Psoas muscle (tissue), 8 donors: ENCODE measurements around the gene REPIN1. TPM values are rescaled to one million over a fixed set of nuclear protein-coding genes. Genes with fewer than 3 reads are reported as not detected.

Source experiments
- ATAC-seq, 4 donors: fragments of 200-7000 bp; cut with Tn5 transposase; one replicate each; pipeline ENCODE4 v1.9.1; 2020; ENCODE audit warnings: moderate library complexity in 3 of 4, mild to moderate bottlenecking in 2 of 4
- DNase-seq, 2 donors: peaks; one replicate each; pipeline ENCODE4 v3.0.0-alpha.2; 2020
- H3K27ac ChIP-seq: fragments of 200-600 bp; one replicate; pipeline ENCODE4 v1.8.0; 2022
- H3K27me3 ChIP-seq, 3 donors: fragments of 200-600 bp in 1 of 3; one replicate each; pipeline versions ENCODE4 v1.6.1 to v1.8.0; 2013 to 2022; ENCODE audit warnings: low read length in 2 of 3, mild to moderate bottlenecking in 2 of 3, moderate library complexity in 1 of 3; ENCODE audit not compliant: insufficient read depth in 3 of 3
- H3K36me3 ChIP-seq, 2 donors: fragments of 200-600 bp in 1 of 2; one replicate each; pipeline versions ENCODE4 v1.6.1 to v1.8.0; 2013 to 2022; ENCODE audit warnings: low read depth in 1 of 2, mild to moderate bottlenecking in 1 of 2, moderate library complexity in 1 of 2; ENCODE audit not compliant: insufficient read depth in 1 of 2
- H3K4me1 ChIP-seq: fragments of 200-600 bp; one replicate; pipeline ENCODE4 v1.8.0; 2022
- H3K4me3 ChIP-seq: fragments of 200-600 bp; one replicate; pipeline ENCODE4 v1.8.0; 2022; ENCODE audit warnings: mild to moderate bottlenecking
- H3K9me3 ChIP-seq: fragments of 200-600 bp; one replicate; pipeline ENCODE4 v1.8.0; 2022
- WGBS, 3 donors: extraction: QIAGEN DNeasy Blood & Tissue Kit; methylation state at CpG; one replicate each; pipeline versions ENCODE4 v1.1.6 to v1.1.7; 2013; 5-methylcytosine and 5-hydroxymethylcytosine counted together
- intact Hi-C, 2 donors: fragments of 100-400 bp; cut with DNase I; formaldehyde crosslinking; loops; one replicate each; pipeline versions ENCODE4 v1.11.0 to v1.14.2; 2022
- polyA plus RNA-seq, 3 donors: library from polyadenylated mRNA; stranded (reverse); fragments of 200-250 nt; gene quantifications; one replicate each; pipeline ENCODE4 v1.2.3, GENCODE V29; 2013
- total RNA-seq, 4 donors: library from RNA; stranded (reverse); fragmentation: NEBNext Ultra II Directional in 2 of 4; extraction: Animal tissue kit (Norgen Biotek cat#: 25700) in 2 of 4; gene quantifications; one replicate each; pipeline versions ENCODE4 v1.2.1 to v1.2.4, GENCODE V29; 2021 to 2023
- TF ChIP-seq, protein P1 (sequence below): fragments of 200-600 bp; IDR thresholded peaks from one replicate; pipeline ENCODE4 v1.8.0; 2022; ENCODE audit warnings: antibody characterized with exemption
- donor health status: healthy with polysubstance abuse.
- donor health status: DM: no; HTN: no; CAD: no; lungs with moderate emphysema.
- donor health status: Bipolar disorder and iron deficiency.
- donor health status: healthy.
- donor health status: DM: yes; HTN: yes; CAD: no.
- donor health status: DM: no; HTN: no; CAD: no.
- donor health status: DM: no; HTN: no; CAD: no.
- donor health status: DM: yes; HTN: yes; CAD: no.

The REPIN1 gene
- total and polyA plus RNA-seq, 7 donors = 80.2 to 212 (median 129) TPM

DNA sequence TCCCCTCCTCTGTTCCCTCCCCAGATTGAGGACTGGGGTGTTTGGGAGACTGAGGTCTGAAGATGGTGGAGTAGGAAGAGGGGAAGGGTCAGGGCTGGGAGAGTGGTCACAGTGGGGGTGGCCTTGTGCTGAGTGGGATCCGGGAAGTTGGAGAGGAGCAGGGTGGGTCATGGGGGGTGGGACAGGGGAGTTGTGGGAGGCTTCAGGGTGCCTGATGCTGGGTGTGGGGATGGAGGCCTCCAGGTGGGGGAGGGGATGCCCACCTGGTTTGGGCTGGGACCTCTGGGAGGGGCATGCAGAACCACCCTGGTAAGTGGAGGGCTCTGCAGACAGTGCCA is 13.1 kb downstream of the REPIN1 start:
- intact Hi-C loops = loop anchor here in 1 of 2 donors (10.0 kb wide), 1 partner anchor 97 kb away; no protein-coding TSS in a partner anchor
- WGBS, 3 donors = 91 to 94% (median 93%) methylated on average over 1 of the region's 1 CpG
- no peak for ATAC-seq
- H3K9me3 ChIP-seq = no peaks in the 10 kb centered on the region
- H3K27me3 ChIP-seq = no peaks in the 10 kb centered on the region
- H3K4me3 ChIP-seq = no peak overlapping the region
- TF ChIP-seq, protein P1, sequence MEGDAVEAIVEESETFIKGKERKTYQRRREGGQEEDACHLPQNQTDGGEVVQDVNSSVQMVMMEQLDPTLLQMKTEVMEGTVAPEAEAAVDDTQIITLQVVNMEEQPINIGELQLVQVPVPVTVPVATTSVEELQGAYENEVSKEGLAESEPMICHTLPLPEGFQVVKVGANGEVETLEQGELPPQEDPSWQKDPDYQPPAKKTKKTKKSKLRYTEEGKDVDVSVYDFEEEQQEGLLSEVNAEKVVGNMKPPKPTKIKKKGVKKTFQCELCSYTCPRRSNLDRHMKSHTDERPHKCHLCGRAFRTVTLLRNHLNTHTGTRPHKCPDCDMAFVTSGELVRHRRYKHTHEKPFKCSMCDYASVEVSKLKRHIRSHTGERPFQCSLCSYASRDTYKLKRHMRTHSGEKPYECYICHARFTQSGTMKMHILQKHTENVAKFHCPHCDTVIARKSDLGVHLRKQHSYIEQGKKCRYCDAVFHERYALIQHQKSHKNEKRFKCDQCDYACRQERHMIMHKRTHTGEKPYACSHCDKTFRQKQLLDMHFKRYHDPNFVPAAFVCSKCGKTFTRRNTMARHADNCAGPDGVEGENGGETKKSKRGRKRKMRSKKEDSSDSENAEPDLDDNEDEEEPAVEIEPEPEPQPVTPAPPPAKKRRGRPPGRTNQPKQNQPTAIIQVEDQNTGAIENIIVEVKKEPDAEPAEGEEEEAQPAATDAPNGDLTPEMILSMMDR = no peak
- no peaks in the 10 kb centered on the region for H3K36me3 ChIP-seq
- no peak for DNase-seq
- no peak overlapping the region for H3K27ac ChIP-seq
- H3K4me1 ChIP-seq = peaks cover 29% of the 10 kb centered on the region

GRCh38 chr7:150382123-150382843 is 13.7 kb downstream of the REPIN1 start:
- H3K4me1 ChIP-seq = peaks cover 29% of the 10 kb centered on the region
- DNase-seq (no peak), ATAC-seq (no peak)
- intact Hi-C loops = loop anchor here in 1 of 2 donors (10.0 kb wide), 1 partner anchor 97 kb away; no protein-coding TSS in a partner anchor
- WGBS, 3 donors = 74 to 79% (median 78%) methylated on average over 20 of the region's 20 CpGs
- TF ChIP-seq, protein P1 = no peak
- H3K27me3 ChIP-seq = no peaks in the 10 kb centered on the region
- H3K27ac ChIP-seq = no peak overlapping the region
- no peaks in the 10 kb centered on the region for H3K9me3 ChIP-seq
- H3K4me3 ChIP-seq = no peak overlapping the region
- no peaks in the 10 kb centered on the region for H3K36me3 ChIP-seq

DNA sequence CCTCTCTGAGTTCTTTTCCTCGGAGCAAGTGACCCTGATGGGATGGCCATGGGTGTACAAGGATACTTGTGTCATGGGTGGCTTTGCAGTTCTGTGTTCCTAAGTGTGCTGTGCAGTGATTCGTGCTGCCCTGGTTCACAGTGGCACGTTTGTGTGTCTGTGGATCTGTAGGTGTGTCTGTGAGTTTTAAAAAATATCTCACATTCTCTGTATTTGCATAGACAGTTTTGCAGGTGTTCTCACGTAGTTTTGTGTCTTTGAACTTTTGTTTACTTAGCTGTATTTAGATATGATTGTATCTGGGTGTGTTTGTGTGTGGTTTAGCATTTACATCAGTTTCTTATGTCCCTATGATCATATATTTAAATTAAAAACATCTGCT is 14.2 kb downstream of the REPIN1 start:
- Histone ChIP-seq H3K36me3 (no peaks in the 10 kb centered on the region), H3K9me3 (no peaks in the 10 kb centered on the region), H3K27me3 (no peaks in the 10 kb centered on the region), H3K4me1 (peaks cover 27% of the 10 kb centered on the region), H3K27ac (no peak overlapping the region), H3K4me3 (no peak overlapping the region)
- ATAC-seq = no peak
- intact Hi-C loops = loop anchor here in 1 of 2 donors (10.0 kb wide), 1 partner anchor 98 kb away; no protein-coding TSS in a partner anchor
- no peak for DNase-seq
- 55 to 67% (median 65%) methylated on average over 4 of the region's 4 CpGs for WGBS, 3 donors
- TF ChIP-seq, protein P1 = no peak

DNA sequence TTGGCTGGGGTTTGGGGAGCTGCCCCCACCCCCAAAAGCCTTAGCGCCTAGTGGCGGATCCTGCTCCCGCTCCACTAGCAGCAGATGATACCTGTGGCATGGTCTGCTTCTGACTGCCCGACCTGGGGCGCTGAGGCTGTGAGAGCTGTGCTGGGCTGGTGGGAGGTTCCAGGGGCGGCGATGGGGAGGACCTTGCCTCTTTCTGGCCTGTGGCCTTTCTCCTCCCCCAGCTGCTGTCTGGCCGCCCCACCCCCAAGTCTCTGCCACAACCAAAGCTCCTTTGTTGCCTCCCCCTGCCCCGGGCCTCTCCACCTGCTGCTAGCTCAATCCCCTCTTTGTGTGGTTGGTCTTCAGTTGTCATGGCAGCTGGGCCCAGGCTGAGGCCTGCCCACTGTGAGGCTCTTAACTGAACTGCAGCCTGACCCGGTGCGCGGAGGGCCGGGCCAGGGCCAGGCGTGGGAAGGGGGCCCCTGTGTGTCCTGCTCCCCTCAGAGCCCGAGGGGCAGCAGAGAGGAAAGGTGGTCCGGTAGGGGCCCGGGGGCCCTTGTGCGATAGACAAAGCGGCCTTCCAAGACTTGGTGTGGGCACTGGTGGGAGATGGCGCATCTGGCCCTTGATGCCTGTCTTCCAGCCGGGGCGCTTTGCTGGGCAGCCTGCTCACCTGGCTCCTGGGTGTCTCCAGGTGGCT is 15.2 kb downstream of the REPIN1 start:
- no peak for DNase-seq
- H3K27me3 ChIP-seq = no peaks in the 10 kb centered on the region
- WGBS, 3 donors = 71 to 75% (median 73%) methylated on average over 19 to 22 of the region's 22 CpGs
- H3K4me3 ChIP-seq = no peak overlapping the region
- TF ChIP-seq, protein P1 = no peak
- H3K36me3 ChIP-seq = no peaks in the 10 kb centered on the region
- intact Hi-C loops = loop anchor here in 1 of 2 donors (10.0 kb wide), 1 partner anchor 99 kb away; no protein-coding TSS in a partner anchor
- ATAC-seq = no peak
- H3K27ac ChIP-seq = no peak overlapping the region
- H3K9me3 ChIP-seq = no peaks in the 10 kb centered on the region
- H3K4me1 ChIP-seq = peaks cover 26% of the 10 kb centered on the region
